Activated naive CD4-positive, alpha-beta T cell treated with anti-CD3 and anti-CD28 coated beads, Interleukin-2, amount 50 U/mL, for 24 hours (primary cell): ENCODE measurements around the gene SPATA2.

Source experiments
- H3K27ac Mint-ChIP-seq: one replicate; pipeline ENCODE4 v1.8.0; 2021; ENCODE audit warnings: mild to moderate bottlenecking, mixed read lengths
- H3K27me3 Mint-ChIP-seq: one replicate; pipeline ENCODE4 v1.8.0; 2021; ENCODE audit warnings: mixed read lengths
- H3K36me3 Mint-ChIP-seq: one replicate; pipeline ENCODE4 v1.8.0; 2021; ENCODE audit warnings: mixed read lengths
- H3K4me1 Mint-ChIP-seq: one replicate; pipeline ENCODE4 v1.8.0; 2021; ENCODE audit warnings: mixed read lengths
- H3K4me3 Mint-ChIP-seq: one replicate; pipeline ENCODE4 v1.8.0; 2021; ENCODE audit warnings: mild to moderate bottlenecking, mixed read lengths
- H3K9me3 Mint-ChIP-seq: one replicate; pipeline ENCODE4 v1.8.0; 2021; ENCODE audit warnings: mixed read lengths

SPATA2 gene

DNA sequence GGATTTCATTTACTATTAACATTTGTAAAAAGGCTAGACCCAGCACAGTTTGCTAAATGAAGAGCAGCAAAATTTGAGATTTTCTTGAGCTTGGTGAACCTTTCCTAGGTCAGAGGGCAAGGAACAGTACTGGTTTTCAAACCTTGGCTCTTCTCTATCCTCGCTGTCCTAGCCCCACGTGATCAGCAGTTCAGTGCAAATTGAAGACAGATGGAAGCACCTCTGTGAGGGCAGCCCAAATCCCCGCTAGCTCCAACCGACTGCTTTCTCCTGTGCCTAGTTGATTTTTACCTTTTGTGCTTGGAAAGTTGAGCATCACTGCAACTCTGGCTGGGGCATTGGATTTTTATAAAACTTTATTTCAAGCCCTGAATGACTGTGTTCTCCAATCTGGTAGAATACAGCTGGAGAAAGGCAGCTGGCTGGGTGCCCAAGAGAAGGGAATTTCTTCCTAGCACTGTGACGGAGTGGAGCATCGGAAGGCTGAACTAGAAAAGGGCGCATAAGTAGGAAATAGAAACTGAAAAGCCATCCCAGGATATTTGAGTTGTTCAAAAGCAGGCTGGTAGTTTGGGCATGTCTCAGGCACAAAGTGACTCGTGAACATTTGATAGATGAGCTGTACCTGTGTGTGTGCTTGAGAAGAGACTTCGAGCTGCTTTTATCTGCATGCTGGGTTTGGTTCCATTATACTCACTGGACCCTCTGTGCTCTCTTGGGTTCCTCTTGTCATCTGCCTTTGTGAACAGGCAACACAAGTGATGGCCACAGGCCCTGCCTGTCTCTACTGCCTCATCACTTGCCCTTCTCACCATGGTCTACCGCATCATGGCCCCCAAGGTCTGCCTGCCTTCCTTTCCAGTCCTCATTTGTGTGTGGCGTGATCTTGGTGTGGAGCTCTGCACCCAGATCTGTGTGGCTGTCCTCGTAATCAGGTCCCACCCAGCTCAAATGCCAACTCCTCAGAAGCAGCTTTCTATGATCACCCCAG is 23.1 kb upstream of the SPATA2 start:
- H3K27ac Mint-ChIP-seq, result peak overlapping the region; percentile 63
- H3K4me1 Mint-ChIP-seq, result peaks cover 55% of the 10 kb centered on the region
- no peaks in the 10 kb centered on the region for H3K27me3 Mint-ChIP-seq
- H3K4me3 Mint-ChIP-seq, result peak overlapping the region; percentile 98
- peaks cover 4% of the 10 kb centered on the region for H3K36me3 Mint-ChIP-seq
- H3K9me3 Mint-ChIP-seq, result no peaks in the 10 kb centered on the region

DNA sequence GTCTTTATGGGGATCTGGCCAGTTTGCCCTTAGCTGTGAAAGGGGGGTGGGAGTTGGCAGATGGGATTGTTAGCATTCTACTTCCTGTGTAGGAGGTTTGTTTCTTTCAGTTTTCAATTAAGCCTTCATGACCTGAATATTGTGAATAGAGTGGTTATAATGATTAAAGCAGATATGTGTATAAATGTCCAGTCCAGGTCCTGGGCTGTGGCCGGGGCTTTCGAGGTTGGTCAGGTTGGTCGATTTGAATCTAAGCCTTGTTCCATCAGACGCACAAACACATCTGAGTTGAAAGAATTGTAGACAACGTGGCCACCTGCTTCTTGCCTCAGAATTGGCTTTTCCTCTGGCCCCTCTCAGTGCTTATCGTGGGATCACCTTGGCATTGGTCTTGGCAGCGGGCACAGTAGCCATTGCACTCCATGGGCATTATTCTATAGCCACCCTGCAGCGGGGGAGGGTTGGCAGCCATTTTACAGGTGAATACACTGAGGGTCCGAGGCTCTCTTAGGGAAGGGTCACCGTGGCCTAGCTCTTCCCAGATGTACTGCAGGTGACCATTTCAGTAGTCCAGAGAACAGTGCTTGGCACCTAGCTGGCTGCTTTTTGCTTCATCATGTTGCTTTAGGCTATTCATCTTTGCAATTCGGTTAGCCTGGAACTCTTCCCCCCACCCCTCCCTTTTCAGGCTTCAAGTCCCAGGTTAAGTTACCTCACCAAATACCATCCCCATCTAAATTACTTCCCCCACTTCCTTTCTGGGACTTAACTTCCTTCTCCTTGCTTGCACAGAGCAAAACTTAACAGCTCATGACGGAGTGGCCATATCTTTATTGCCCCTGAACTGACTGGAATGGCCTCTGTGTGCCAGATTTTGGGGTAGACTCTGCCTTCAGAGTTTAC is 21.9 kb upstream of the SPATA2 start:
- Mint-ChIP-seq H3K4me1 (peaks cover 50% of the 10 kb centered on the region), H3K9me3 (no peaks in the 10 kb centered on the region), H3K36me3 (peaks cover 4% of the 10 kb centered on the region), H3K27me3 (no peaks in the 10 kb centered on the region), H3K27ac (peak overlapping the region; percentile 85), H3K4me3 (peak overlapping the region; percentile 98)

DNA sequence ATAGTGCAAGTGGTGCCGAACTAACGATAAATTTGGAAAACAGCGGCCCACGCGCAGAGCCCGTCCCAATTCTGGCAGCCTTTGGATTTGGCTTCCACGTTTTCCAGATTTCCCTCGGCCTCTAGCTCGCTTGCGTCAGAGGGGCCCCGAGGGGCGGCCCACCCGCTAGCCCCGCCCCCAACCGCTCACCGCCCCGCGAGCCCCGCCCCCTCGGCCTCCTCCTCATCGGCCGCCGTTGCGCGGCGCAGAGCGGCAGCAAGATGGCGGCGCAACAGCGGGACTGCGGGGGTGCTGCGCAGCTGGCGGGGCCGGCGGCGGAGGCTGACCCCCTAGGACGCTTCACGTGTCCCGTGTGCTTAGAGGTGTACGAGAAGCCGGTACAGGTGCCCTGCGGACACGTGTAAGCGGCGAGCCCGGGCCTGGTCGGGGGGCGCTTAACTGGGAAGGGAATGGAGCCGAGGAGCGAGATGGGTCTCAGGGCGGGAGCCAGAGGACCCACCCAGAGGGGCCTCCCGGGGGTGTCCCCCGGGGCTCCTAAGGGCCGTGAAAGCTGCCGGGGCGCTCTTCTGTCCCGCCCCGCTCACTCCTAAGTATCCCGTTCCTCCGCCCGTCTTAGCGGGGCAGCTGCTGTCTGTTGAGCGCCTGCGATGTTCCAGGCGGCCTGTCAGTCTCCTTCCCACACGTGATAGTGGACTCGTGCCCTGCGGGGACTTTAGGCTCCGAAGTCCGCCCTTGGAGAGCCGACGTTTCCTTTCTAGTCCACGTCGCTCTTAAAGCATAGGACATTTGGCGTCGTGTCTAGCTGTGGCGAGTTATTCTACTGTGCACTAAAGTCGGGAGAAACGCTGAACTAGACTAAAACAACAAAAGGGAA is 21.1 kb upstream of the SPATA2 start, which contains the start of gene RNF114:
TSS of gene RNF114 (plus strand) at position 245 of the 874 bp plus-strand sequence. CDS start at position 261, 16 bp downstream.
- Mint-ChIP-seq H3K9me3 (no peaks in the 10 kb centered on the region), H3K4me1 (peaks cover 47% of the 10 kb centered on the region), H3K27me3 (no peaks in the 10 kb centered on the region), H3K36me3 (peaks cover 3% of the 10 kb centered on the region), H3K27ac (peak within 1 kb of the TSS; percentile 85), H3K4me3 (peak within 1 kb of the TSS; percentile 98)

DNA sequence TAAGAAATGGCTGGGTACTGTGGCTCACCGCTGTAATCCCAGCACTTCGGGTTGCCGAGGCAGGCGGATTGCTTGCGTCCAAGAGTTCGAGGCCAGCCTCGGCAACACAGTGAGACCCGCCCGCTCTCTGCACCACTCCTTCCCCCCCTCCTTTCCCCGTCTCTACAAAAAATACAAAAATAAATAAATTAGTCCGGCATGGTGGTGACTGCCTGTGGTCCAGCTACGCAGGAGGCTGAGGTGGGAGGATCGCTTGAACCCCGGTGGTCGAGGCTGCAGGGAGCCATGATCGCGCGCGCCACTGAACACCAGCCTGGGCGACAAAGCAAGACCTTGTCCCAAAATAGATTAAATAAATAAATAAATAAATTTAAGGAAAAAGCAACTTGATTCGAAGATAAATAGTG is 20.4 kb upstream of the SPATA2 start:
- Mint-ChIP-seq H3K9me3 (no peaks in the 10 kb centered on the region), H3K4me1 (peaks cover 41% of the 10 kb centered on the region), H3K27me3 (no peaks in the 10 kb centered on the region), H3K36me3 (no peaks in the 10 kb centered on the region), H3K27ac (no peak overlapping the region), H3K4me3 (peak overlapping the region; percentile 98)

GRCh38 chr20:49929142-49929494 is 13.8 kb upstream of the SPATA2 start:
- H3K4me3 Mint-ChIP-seq, result no peak overlapping the region

GRCh38 chr20:49928411-49929141 is 13.2 kb upstream of the SPATA2 start:
- H3K9me3 Mint-ChIP-seq, result no peaks in the 10 kb centered on the region
- peak overlapping the region; percentile 62 for H3K27ac Mint-ChIP-seq
- H3K4me1 Mint-ChIP-seq, result peaks cover 11% of the 10 kb centered on the region
- no peak overlapping the region for H3K4me3 Mint-ChIP-seq
- H3K36me3 Mint-ChIP-seq, result no peaks in the 10 kb centered on the region
- H3K27me3 Mint-ChIP-seq, result no peaks in the 10 kb centered on the region

More at GRCh38 chr20:49929142-49929494, 13.8 kb upstream of the SPATA2 start:
- Mint-ChIP-seq H3K27me3 (no peaks in the 10 kb centered on the region), H3K36me3 (no peaks in the 10 kb centered on the region), H3K9me3 (no peaks in the 10 kb centered on the region), H3K4me1 (peaks cover 13% of the 10 kb centered on the region), H3K27ac (no peak overlapping the region)

DNA sequence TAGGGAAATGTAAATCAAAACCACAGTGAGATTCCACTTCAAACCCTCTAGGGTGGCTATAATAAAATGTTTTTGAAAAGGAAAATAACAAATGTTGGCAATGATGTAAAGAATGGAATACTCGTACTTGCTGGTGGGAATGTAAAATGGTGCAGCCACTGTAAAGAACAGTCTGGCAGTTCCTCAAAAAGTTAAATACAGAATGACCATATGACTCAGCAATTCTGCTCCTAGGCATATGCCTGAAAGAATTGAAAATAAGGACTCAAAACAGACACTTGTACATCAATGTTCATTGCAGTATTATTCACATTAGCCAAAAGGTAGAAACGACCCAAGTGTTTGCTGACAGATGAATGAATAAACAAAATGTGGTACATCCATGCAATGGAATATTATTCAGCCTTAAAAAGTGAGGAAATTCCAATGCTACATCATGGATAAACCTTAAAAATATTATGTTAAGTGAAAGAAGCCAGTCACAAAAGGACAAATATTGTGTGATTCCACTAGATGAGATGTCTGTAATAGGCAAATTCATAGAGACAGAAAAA is 10.6 kb upstream of the SPATA2 start:
- no peaks in the 10 kb centered on the region for H3K27me3 Mint-ChIP-seq
- H3K4me3 Mint-ChIP-seq, result no peak overlapping the region
- H3K4me1 Mint-ChIP-seq, result peaks cover 11% of the 10 kb centered on the region
- no peaks in the 10 kb centered on the region for H3K9me3 Mint-ChIP-seq
- H3K27ac Mint-ChIP-seq, result no peak overlapping the region
- H3K36me3 Mint-ChIP-seq, result no peaks in the 10 kb centered on the region

DNA sequence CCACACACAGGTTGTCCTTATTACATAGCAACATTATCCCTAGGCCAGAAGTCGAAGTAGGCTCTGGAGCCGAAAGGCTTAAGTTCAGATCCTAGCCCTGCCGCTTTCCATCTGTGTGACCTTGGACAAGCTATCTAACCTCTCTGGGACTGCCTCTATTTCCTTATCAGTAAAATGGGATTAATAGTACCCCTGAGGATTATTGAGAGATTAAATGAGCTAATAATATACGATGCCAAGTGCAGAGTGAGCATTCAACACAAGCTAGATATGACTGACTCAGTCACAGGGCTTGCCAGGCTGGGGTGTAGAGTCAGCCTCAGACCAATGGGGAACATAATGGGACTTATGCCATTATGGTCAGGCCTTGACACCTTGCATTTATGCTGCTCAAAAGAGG is 8.9 kb upstream of the SPATA2 start:
- Mint-ChIP-seq H3K27me3 (no peaks in the 10 kb centered on the region), H3K36me3 (no peaks in the 10 kb centered on the region), H3K4me1 (peaks cover 11% of the 10 kb centered on the region), H3K9me3 (no peaks in the 10 kb centered on the region), H3K27ac (no peak overlapping the region), H3K4me3 (no peak overlapping the region)

DNA sequence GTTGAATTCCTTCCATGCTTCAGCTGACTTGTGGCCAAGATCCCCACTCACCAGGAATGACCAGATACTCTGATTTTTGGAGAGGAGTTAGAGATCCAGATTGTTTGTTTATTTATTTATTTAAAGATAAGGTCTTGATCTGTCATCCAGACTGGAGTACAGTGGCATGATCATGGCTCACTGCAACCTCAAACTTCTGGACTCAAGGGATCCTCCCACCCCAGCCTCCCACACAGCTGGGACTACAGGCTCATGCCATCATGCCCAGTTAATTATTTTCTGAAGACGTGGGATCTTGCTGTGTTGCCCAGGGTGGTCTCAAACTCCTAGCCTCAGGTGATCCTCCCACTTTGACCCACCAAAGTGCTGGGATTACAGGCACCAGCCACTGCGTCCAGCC is 4.1 kb upstream of the SPATA2 start:
- Mint-ChIP-seq H3K36me3 (no peaks in the 10 kb centered on the region), H3K27ac (no peak overlapping the region), H3K27me3 (no peaks in the 10 kb centered on the region), H3K9me3 (no peaks in the 10 kb centered on the region), H3K4me3 (no peak overlapping the region), H3K4me1 (peaks cover 19% of the 10 kb centered on the region)

GRCh38 chr20:49919009-49919408 is 3.7 kb upstream of the SPATA2 start:
- no peak overlapping the region for H3K4me3 Mint-ChIP-seq
- H3K9me3 Mint-ChIP-seq, result no peaks in the 10 kb centered on the region
- no peak overlapping the region for H3K27ac Mint-ChIP-seq
- H3K36me3 Mint-ChIP-seq, result no peaks in the 10 kb centered on the region
- peaks cover 23% of the 10 kb centered on the region for H3K4me1 Mint-ChIP-seq
- no peaks in the 10 kb centered on the region for H3K27me3 Mint-ChIP-seq

- Mint-ChIP-seq H3K9me3 (no peaks in the 10 kb centered on the region), H3K36me3 (no peaks in the 10 kb centered on the region), H3K4me3 (no peak overlapping the region), H3K27me3 (no peaks in the 10 kb centered on the region), H3K4me1 (peaks cover 29% of the 10 kb centered on the region), H3K27ac (no peak overlapping the region)
Measured at GRCh38 chr20:49918446-49918845, 3.1 kb upstream of the SPATA2 start.

GRCh38 chr20:49916146-49917002 is 1.0 kb upstream of the SPATA2 start:
- Mint-ChIP-seq H3K4me1 (peaks cover 39% of the 10 kb centered on the region), H3K9me3 (no peaks in the 10 kb centered on the region), H3K36me3 (no peaks in the 10 kb centered on the region), H3K27ac (peak overlapping the region; percentile 100), H3K4me3 (peak overlapping the region; percentile 99), H3K27me3 (no peaks in the 10 kb centered on the region)

- Mint-ChIP-seq H3K27me3 (no peaks in the 10 kb centered on the region), H3K27ac (peak overlapping the region; percentile 100), H3K9me3 (no peaks in the 10 kb centered on the region), H3K4me3 (peak overlapping the region; percentile 99), H3K36me3 (no peaks in the 10 kb centered on the region), H3K4me1 (peaks cover 39% of the 10 kb centered on the region)
Measured at GRCh38 chr20:49915118-49915379, 280 bp downstream of the SPATA2 start.
